Gastroesophageal sphincter (tissue), 3 donors: ENCODE results near the gene RNASE9.

ENCODE experiments used
- EP300 ChIP-seq: sonication (generic); formaldehyde crosslinking; IDR thresholded peaks from one replicate; pipeline ENCODE4 v1.6.1; 2017; ENCODE audit warnings: antibody characterized with exemption, mild to moderate bottlenecking
- POLR2A ChIP-seq, 2 donors: fragments of 450-650 bp; IDR thresholded peaks; one replicate each; pipeline ENCODE4 v1.6.1; 2017; ENCODE audit warnings: antibody characterized with exemption in 2 of 2, mild to moderate bottlenecking in 2 of 2, moderate library complexity in 1 of 2
- POLR2AphosphoS5 ChIP-seq: sonication (generic); formaldehyde crosslinking; IDR thresholded peaks from one replicate; pipeline ENCODE4 v1.6.1; 2017; ENCODE audit warnings: antibody characterized with exemption
- TF ChIP-seq, protein P1 (sequence below), 4 experiments: fragments of 200-600 bp in 2 of 4; fragments of 450-650 bp in 2 of 4; sonication (generic) in 1 of 4; IDR thresholded peaks; one replicate each; pipeline ENCODE4 v1.5.1; 2017 to 2019; ENCODE audit warnings: antibody characterized with exemption in 4 of 4, mild to moderate bottlenecking in 2 of 4, moderate library complexity in 2 of 4

DNA sequence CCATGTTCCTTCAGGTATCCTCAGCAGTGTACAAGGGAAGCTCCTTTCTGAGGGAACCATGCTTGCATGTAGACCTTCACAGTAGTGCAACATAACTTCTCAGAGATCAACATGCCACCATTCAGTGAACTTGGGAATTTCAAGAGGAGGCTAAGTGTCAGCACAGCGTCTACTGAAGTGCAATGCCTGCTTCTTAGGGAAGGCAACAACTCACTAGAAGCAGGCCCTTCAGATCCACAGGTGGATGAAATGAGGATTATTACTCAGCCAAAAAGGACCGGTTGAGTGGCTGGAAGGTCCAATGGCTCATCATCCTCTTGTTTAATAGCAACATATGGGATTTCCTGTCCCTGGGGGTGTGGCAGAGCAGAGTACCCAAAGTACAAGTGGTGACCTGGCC, 36.8 kb downstream of the RNASE9 start:
- TF ChIP-seq, protein P1, sequence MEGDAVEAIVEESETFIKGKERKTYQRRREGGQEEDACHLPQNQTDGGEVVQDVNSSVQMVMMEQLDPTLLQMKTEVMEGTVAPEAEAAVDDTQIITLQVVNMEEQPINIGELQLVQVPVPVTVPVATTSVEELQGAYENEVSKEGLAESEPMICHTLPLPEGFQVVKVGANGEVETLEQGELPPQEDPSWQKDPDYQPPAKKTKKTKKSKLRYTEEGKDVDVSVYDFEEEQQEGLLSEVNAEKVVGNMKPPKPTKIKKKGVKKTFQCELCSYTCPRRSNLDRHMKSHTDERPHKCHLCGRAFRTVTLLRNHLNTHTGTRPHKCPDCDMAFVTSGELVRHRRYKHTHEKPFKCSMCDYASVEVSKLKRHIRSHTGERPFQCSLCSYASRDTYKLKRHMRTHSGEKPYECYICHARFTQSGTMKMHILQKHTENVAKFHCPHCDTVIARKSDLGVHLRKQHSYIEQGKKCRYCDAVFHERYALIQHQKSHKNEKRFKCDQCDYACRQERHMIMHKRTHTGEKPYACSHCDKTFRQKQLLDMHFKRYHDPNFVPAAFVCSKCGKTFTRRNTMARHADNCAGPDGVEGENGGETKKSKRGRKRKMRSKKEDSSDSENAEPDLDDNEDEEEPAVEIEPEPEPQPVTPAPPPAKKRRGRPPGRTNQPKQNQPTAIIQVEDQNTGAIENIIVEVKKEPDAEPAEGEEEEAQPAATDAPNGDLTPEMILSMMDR (IDR thresholded peaks at IDR 0.05) = no peak
- TF ChIP-seq POLR2AphosphoS5 (no peak), EP300 (no peak), POLR2A (IDR thresholded peaks at IDR 0.05) (no peak)
